ENCODE measurements around the gene SLC25A20.
"Not testable (repeated sequence)": the region's sequence is repeated elsewhere in the genome, so short reads cannot be mapped to it uniquely, and the experiment has no call there.

The SLC25A20 gene

DNA sequence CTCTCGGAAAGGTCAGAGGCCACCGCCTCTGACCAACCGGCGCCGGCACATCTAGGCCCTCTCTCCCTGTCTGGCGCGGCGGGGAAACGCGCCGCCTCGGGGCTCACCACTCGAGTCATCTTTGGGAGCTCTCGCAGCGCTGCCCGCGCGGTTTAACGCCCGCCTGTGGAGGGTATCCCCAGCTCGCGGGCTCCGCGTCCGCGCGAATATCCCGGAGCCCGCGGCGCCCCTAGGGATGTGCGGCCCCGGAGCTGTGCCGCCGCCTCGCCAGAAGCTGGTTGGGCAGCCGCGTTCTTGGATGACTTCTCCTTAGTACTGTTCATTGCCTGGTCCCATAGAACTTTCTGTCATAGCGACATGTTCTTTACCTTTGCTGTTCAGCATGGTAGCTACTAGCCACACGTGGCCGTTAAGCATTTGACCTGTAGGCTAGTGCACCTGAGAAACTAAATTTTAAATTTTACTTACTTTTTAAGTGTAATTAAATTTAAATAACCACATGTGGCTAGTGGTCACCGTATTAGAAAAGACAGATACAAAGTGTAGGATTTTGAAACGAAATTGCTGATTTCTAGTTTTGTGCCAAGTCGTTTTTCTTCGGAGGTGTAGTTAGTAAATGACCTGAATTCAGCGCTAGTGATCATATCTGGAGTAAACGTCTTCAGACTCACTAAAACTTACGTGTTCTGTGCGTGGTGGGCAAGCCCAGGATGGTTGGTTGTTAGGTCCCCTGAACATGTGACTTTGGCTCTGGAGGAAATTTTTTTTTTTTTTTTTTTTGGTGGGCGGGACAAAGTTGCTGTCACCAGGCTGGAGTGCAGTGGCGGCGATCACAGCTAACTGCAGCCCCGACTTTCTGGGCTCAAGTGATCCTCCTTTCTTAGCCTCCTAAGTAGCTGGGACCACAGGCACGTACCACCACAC lies 20.8 kb upstream of the SLC25A20 start:
- Mint-ChIP-seq H3K4me1 (peaks cover 37% of the 10 kb centered on the region), H3K27me3 (no peaks in the 10 kb centered on the region), H3K9me3 (no peaks in the 10 kb centered on the region)

DNA sequence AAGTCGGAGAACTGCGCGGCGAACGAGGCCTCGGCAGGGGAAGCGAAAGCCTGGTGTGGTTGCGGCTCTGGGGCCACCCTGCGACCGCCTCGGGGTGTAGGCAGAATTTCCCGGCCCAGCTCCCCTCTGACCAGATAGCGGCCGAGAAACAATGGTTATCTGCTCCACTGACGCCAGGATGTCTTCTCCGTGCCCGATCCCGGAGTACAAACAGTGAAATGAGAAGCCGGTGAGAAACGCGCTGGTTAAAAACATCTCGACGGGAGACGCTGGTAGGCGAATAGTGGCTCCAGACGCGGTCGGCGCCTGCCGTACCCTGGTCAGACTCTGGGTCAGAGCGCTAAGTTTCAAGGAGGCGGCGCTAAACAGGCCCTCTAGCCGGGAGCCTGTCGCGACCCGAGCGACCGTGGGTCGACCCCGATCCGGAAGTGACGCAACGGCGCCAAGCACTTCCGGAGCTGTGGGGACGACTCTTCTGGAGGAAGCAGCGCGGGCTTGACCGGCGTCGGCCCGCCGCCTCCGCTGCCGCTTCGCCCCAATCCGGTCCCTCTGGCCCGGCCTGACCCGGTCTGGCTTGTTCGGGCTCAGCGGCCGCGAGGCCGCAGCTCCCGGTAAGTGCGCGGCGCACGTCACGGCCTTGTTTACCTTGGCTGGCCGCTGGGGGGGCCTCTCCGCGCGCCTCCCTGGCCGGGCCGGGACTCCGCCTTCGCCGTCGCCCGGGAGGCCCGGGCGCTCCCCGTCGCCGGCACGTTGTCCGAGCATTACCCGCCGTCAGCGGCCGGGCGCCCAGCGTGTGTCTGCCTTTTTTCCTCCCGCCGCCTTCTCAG lies 19.9 kb upstream of the SLC25A20 start, which contains the start of gene ARIH2:
TSS of gene ARIH2 (plus strand) at position 455 of the 827 bp plus-strand sequence. CDS start 8,717 bp downstream, outside the sequence.
- Mint-ChIP-seq H3K4me3 (peak within 1 kb of the TSS; percentile 89 to 95), H3K9me3 (no peaks in the 10 kb centered on the region), H3K27ac (peak within 1 kb of the TSS; percentile 99), H3K27me3 (no peaks in the 10 kb centered on the region), H3K4me1 (peaks cover 37% of the 10 kb centered on the region)
- ATAC-seq: peak; percentile 89
- peak; percentile 92 to 95 for DNase-seq

More for the DNA sequence above, 20.8 kb upstream of the SLC25A20 start:
- peak; percentile 26 for ATAC-seq
- Mint-ChIP-seq H3K27ac (peak overlapping the region; percentile 99), H3K4me3 (peak overlapping the region; percentile 89 to 95)
- DNase-seq: peak; percentile 69 to 74

DNA sequence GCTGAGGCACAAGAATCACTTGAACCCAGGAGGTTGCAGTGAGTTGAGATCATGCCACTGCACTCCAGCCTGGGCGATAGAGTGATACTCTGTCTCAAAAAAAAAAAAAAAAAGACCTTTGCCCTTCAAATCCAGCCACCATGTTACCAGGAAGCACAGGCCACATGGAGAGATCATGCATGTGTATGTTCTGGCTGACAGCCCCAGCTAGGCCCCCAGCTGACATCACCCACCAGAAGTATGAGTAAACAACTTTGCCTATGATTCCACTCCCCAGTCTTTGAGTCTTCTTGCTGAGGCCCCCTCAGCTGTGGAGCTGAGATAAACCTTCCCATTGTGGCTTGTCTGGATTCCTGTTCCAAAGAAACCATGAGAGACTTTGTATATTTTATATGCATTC lies 16.6 kb upstream of the SLC25A20 start:
- H3K4me1 Mint-ChIP-seq: peaks cover 25% of the 10 kb centered on the region
- H3K27me3 Mint-ChIP-seq: no peaks in the 10 kb centered on the region
- ATAC-seq (no peak), DNase-seq (peak in 1 of 2 donors; percentile 28)
- H3K9me3 Mint-ChIP-seq: no peaks in the 10 kb centered on the region
- peak overlapping the region in 1 of 2 donors; percentile 27 for H3K27ac Mint-ChIP-seq
- peak overlapping the region in 1 of 2 donors; percentile 7 for H3K4me3 Mint-ChIP-seq

DNA sequence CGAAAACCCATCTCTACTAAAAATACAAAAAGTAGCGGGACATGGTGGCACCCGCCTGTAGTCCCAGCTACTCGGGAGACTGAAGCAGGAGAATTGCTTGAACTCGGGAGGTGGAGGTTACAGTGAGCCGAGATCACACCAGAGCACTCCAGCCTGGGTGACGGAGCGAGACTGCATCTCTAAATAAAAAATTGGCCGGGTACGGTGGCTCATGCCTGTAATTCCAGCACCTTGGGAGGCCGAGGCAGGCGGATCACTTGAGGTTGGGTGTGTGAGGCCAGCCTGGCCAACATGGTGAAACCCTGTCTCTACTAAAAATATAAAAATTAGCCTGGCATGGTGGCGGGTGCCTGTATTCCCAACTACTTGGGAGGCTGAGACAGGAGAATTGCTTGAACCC lies 8.3 kb upstream of the SLC25A20 start:
- not testable (repeated sequence) for DNase-seq, H3K27me3 Mint-ChIP-seq, ATAC-seq, H3K9me3 Mint-ChIP-seq, H3K27ac Mint-ChIP-seq, H3K4me3 Mint-ChIP-seq
- H3K4me1 Mint-ChIP-seq: peaks cover 14% of the 10 kb centered on the region

DNA sequence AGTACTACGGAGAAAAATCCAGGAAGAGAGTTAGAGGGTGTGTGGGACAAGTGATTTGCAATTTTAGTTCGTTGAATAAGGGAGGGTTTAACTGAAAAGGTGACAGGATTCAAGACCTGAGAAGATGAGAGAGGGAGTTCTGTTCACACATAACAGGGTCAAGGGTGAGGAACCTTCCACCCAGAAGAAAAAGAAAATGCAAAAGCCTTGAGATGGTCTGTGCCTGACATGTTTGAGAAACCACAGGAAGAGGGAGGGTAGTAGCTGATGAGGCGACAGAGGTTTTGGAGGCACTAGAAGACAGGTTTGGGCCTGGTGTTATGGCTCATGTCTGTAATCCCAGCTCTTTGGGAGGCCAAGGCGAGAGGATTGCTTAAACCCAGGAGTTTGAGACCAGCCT lies 591 bp upstream of the SLC25A20 start:
- peak; percentile 31 to 45 for DNase-seq
- peaks cover 43% of the 10 kb centered on the region for H3K4me1 Mint-ChIP-seq
- ATAC-seq: peak; percentile 52
- peak overlapping the region; percentile 95 to 97 for H3K4me3 Mint-ChIP-seq
- H3K27ac Mint-ChIP-seq: peak overlapping the region; percentile 96 to 99
- H3K27me3 Mint-ChIP-seq: no peaks in the 10 kb centered on the region
- no peaks in the 10 kb centered on the region for H3K9me3 Mint-ChIP-seq

DNA sequence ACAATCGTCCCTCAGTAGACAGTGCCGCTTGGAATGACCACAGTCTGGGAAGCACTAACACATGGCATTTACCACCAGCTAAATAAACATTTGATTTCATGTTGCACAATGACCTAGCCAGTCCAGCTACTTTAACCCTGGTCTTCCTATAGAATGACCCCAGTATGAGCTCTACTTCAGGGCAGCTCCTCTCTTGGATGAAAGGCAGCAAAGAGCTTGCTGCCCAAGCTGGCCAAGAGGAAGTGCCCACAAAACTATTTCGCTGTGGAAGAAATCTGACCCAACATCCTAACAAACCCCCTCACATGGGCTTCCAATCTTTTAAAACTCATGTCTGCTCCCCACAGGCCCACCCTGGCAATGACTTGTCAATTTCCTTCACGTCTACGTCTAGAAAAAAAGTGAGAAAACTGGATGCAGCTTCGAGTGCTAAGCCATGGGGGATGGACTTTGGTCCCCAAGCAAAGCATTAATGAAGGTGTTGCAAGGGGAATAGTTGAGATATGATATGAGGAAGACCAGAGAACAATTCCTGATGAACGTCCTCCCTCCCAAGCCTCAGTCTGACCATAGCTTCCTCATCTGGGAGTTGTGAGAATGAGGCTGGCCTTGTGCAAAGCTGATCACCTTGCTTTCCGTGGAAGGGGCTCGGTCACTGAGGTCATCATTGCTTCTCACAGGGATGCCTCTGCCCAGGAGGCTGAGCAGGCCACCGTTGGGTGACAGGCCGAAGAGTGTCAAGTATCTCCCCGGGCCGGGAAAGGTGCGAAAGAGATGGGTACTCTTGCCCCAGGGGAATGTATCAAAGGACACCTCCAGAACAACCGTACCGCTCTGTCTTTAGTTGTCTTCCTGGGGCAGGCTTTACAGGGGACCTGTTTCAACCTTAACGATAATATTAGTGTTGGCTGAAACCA lies 964 bp downstream of the SLC25A20 start:
- ATAC-seq: peak; percentile 30
- peak overlapping the region; percentile 95 to 97 for H3K4me3 Mint-ChIP-seq

DNA sequence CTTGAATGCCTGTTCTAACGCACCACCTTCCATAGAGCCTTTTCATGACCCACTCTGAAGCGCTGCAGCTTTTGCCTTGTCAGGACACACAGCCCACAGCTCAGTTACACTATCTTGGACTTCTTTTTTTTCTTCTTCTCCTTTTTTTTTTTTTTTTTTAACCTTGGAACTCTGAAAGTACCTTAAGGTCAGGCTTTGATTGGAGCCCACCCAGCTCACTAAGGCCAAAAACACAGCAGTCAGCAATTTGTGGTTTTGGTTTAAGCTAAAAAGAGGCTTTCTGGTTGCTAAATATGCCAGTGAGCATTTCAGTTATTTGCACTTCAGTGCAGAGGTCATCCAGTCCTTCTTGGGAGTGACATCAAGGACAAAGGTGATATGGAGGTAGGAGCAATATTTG lies 1.7 kb downstream of the SLC25A20 start:
- peak overlapping the region in 1 of 2 donors; percentile 44 for H3K4me3 Mint-ChIP-seq
- H3K27ac Mint-ChIP-seq: peak overlapping the region; percentile 12 to 27
- H3K4me1 Mint-ChIP-seq: peaks cover 34% of the 10 kb centered on the region
- ATAC-seq: no peak
- no peak for DNase-seq
- H3K27me3 Mint-ChIP-seq: no peaks in the 10 kb centered on the region
- H3K9me3 Mint-ChIP-seq: no peaks in the 10 kb centered on the region

More for the DNA sequence above, 964 bp downstream of the SLC25A20 start:
- Mint-ChIP-seq H3K27ac (peak overlapping the region; percentile 96 to 99), H3K27me3 (no peaks in the 10 kb centered on the region), H3K9me3 (no peaks in the 10 kb centered on the region), H3K4me1 (peaks cover 34% of the 10 kb centered on the region)
- peak in 1 of 2 donors; percentile 23 for DNase-seq

DNA sequence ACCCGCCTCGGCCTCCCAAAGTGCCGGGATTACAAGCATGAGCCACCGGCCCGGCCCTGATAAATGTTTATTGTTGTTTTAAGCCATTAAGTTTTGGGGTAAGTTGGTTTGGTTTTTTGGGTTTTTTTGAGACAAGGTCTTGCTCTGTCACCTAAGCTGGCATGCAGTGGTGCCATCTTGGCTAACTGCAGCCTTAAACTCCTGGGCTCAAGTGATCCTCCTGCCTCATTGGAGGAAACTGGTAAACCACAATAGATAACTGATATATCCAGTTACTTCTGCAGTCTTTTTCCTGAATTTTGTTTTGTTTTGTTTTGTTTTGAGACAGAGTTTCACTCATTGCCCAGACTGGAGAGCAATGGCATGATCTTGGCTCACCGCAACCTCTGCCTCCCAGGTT lies 4.2 kb downstream of the SLC25A20 start:
- Mint-ChIP-seq H3K4me3 (no peak overlapping the region), H3K27me3 (no peaks in the 10 kb centered on the region), H3K27ac (no peak overlapping the region), H3K4me1 (peaks cover 26% of the 10 kb centered on the region), H3K9me3 (no peaks in the 10 kb centered on the region)
- no peak for ATAC-seq
- DNase-seq: no peak

DNA sequence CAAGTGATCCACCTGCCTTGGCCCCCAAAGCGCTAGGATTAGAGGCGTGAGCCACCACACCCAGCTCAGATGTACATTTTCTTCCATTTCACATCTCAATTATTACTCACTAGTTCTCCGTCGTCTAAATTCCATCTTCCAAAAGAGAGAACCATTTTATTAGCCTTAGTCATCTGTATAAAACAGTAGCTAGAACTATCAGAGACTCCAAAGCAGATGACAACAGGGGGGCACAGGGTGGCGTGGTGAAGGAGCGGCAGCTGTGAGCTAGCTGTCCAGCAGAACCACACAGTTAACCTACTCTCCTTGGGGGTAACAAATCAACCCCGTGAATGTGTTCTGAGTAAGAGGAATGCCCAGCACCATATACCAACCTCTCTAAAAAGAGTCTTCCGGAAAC lies 7.1 kb downstream of the SLC25A20 start:
- H3K27me3 Mint-ChIP-seq: no peaks in the 10 kb centered on the region
- peak overlapping the region in 1 of 2 donors; percentile 8 for H3K27ac Mint-ChIP-seq
- DNase-seq (no peak), ATAC-seq (no peak)
- peaks cover 7% of the 10 kb centered on the region for H3K4me1 Mint-ChIP-seq
- no peak overlapping the region for H3K4me3 Mint-ChIP-seq
- no peaks in the 10 kb centered on the region for H3K9me3 Mint-ChIP-seq

DNA sequence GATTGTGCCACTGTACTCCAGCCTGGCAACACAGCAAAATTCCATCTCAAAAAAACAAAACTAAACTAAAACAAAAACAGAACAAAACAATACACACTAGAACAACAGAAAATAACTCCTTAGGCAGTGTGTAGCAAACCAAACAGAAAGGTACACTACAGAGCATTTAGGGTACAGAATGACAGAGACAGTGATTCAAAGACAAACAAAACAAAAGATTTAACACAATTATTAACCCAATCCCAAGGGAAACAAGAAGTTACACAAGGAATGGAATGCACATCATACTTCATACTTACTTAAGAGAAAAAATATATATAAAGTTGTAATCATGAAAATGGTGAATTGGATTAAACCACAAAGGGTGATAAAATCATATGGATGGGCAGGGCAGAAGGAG lies 12.9 kb downstream of the SLC25A20 start:
- no peaks in the 10 kb centered on the region for H3K27me3 Mint-ChIP-seq
- ATAC-seq: no peak
- no peak for DNase-seq
- no peaks in the 10 kb centered on the region for H3K9me3 Mint-ChIP-seq
- peak overlapping the region in 1 of 2 donors; percentile 40 for H3K27ac Mint-ChIP-seq
- H3K4me3 Mint-ChIP-seq: no peak overlapping the region
- H3K4me1 Mint-ChIP-seq: peaks cover 6% of the 10 kb centered on the region

DNA sequence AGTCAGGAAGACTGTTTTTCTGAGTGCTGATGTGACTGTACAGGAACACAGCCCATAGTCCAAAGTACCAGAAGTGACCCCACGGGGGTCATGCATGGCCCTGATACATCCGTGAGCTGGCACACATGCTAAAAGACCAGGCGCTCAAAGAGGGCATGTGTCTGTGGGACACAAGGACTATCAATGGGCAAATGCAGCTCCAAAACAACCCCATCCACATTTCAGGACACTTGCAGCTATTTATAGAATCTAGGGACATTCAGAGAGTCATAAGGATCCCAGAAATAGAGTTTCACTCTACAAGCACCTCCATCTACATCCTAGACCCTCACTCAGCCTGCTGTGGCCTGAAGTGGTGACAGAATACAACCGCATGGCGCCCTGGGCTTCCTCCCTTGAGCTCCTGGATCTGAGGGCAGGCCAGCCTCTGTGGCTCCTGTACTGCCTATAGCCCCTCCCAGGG lies 17.0 kb downstream of the SLC25A20 start:
- Mint-ChIP-seq H3K27me3 (no peaks in the 10 kb centered on the region), H3K27ac (peak overlapping the region in 1 of 2 donors; percentile 72), H3K4me1 (no peaks in the 10 kb centered on the region), H3K4me3 (no peak overlapping the region), H3K9me3 (no peaks in the 10 kb centered on the region)
- DNase-seq (no peak), ATAC-seq (no peak)

DNA sequence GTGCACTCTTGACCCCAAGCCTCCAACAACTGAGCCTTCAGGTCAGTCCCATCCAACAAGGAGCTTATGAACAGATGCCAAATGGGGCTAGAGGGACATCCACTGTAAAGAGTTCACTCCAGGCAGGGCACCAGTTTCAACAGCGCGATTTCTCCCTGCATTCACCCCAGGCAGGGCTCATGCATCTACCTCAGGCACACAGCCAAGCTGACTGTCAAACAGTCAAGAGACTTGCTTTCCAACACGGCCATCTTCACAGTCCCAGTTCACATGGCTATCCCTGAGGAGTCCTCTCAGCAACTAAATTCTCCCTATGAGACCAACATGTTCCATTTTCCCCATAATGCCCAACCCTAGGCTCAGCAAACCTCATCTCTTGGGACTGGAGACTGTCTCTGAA lies 17.7 kb downstream of the SLC25A20 start:
- Mint-ChIP-seq H3K27ac (peak overlapping the region in 1 of 2 donors; percentile 44), H3K4me1 (no peaks in the 10 kb centered on the region), H3K9me3 (no peaks in the 10 kb centered on the region), H3K4me3 (no peak overlapping the region), H3K27me3 (no peaks in the 10 kb centered on the region)
- DNase-seq (no peak), ATAC-seq (no peak)

DNA sequence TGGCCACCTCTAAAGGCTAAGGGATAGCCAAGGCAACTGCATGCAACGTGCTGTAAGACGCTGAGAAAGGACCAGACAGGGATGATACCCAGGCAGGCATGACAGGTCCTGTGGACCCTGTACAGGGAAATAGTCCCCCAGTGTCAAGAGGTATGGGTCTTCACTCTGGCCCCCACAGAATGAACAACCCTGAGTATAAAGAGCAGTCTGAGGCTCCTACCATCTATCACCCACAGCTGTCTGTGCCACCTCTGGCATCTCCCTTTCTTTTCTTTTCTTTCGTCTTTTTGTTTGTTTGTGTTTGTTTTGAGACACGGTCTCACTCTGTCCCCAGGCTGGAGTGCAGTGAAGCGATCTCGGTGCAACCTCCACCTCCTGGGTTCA lies 18.7 kb downstream of the SLC25A20 start:
- ATAC-seq (no peak), DNase-seq (no peak)
- no peaks in the 10 kb centered on the region for H3K9me3 Mint-ChIP-seq
- no peak overlapping the region for H3K4me3 Mint-ChIP-seq
- no peaks in the 10 kb centered on the region for H3K27me3 Mint-ChIP-seq
- H3K4me1 Mint-ChIP-seq: no peaks in the 10 kb centered on the region
- H3K27ac Mint-ChIP-seq: no peak overlapping the region

DNA sequence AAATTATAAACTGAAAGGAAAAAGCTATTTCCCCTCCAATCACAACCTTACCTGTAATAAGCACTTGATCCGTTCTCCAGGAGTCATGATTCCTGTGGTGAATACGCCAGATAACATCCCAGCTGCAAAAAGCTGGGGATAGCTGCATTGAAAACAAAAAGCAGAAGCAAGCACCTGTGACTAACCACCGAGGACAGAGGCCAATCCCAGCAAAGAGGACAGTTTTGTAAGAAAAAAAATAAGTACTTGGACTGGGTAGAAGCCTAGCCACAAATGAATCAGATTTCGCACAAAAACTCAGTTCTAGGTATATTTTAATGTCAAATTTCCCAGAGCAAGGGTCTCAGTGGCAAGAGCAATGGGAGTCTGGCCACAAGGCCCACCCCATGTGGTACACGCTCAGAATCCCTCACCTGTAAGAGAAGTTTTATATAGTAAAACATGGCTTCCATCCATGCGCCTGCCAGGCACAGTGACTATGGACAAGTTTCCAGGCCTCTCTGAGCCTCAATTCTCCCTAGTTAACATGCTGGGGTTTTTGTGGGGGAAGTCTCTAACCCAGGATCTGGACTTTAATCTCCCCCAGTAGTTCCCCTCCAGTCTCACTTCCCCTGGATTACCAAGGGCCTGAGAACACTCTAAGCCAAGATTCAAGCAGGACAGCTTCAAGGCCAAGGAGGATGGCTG lies 19.2 kb downstream of the SLC25A20 start:
- Mint-ChIP-seq H3K9me3 (no peaks in the 10 kb centered on the region), H3K27ac (peak overlapping the region in 1 of 2 donors; percentile 8), H3K4me3 (no peak overlapping the region), H3K27me3 (no peaks in the 10 kb centered on the region), H3K4me1 (no peaks in the 10 kb centered on the region)
- no peak for DNase-seq
- no peak for ATAC-seq

All from stimulated activated naive CD8-positive, alpha-beta T cell treated with anti-CD3 and anti-CD28 coated beads, Interleukin-15, amount 100 ng/mL, for 72 hours (primary cell).